ENCODE measurements around the gene ZNF20.
"Not testable (repeated sequence)": the region's sequence is repeated elsewhere in the genome, so short reads cannot be mapped to it uniquely, and the experiment has no call there.

Gene ZNF20

GRCh38 chr19:12111943-12112637 lies 28.1 kb downstream of the ZNF20 start:
- Histone ChIP-seq H3K4me1 (ENCODE audit: low read length) (no peaks in the 10 kb centered on the region), H4K20me1 (ENCODE audit: insufficient read depth, low read length) (no peaks in the 10 kb centered on the region), H3K27ac (ENCODE audit: low read length) (no peak overlapping the region), H3K79me2 (ENCODE audit: low read length) (no peaks in the 10 kb centered on the region), H3K27me3 (ENCODE audit: low read depth, low read length) (no peaks in the 10 kb centered on the region), H3K9me3 (ENCODE audit: insufficient read depth, low read length) (no peaks in the 10 kb centered on the region), H2AFZ (ENCODE audit: low read depth, low read length) (no peak overlapping the region), H3K36me3 (replicated peaks; ENCODE audit: low read depth, low read length) (peaks cover 51% of the 10 kb centered on the region), H3K4me2 (ENCODE audit: low read length) (no peak overlapping the region), H3K9ac (ENCODE audit: low read length) (no peak overlapping the region), H3K4me3 (ENCODE audit: low read length) (no peak overlapping the region)
- no peak for TF ChIP-seq EZH2phosphoT487 (IDR thresholded peaks at IDR 0.05; ENCODE audit: low read depth)
- no peak for TF ChIP-seq CTCF (IDR thresholded peaks at IDR 0.05; ENCODE audit: low read depth, low read length)

- no peak overlapping the region for H3K27ac ChIP-seq (ENCODE audit: low read length)
- TF ChIP-seq EZH2phosphoT487 (IDR thresholded peaks at IDR 0.05; ENCODE audit: low read depth) (no peak), CTCF (IDR thresholded peaks at IDR 0.05; ENCODE audit: low read depth, low read length) (no peak)
- no peak overlapping the region for H3K4me2 ChIP-seq (ENCODE audit: low read length)
- H4K20me1 ChIP-seq (ENCODE audit: insufficient read depth, low read length): no peaks in the 10 kb centered on the region
- no peak overlapping the region for H3K4me3 ChIP-seq (ENCODE audit: low read length)
- peaks cover 6% of the 10 kb centered on the region; the same call in 1 of the 2 replicates for H3K79me2 ChIP-seq (ENCODE audit: low read length)
- no peaks in the 10 kb centered on the region for H3K27me3 ChIP-seq (ENCODE audit: low read depth, low read length)
- no peak overlapping the region for H2AFZ ChIP-seq (ENCODE audit: low read depth, low read length)
- no peaks in the 10 kb centered on the region for H3K4me1 ChIP-seq (ENCODE audit: low read length)
- H3K9me3 ChIP-seq (ENCODE audit: insufficient read depth, low read length): no peaks in the 10 kb centered on the region
- H3K36me3 ChIP-seq (replicated peaks; ENCODE audit: low read depth, low read length): peaks cover 52% of the 10 kb centered on the region
- no peak overlapping the region for H3K9ac ChIP-seq (ENCODE audit: low read length)
Measured at GRCh38 chr19:12111176-12111575, 29.0 kb downstream of the ZNF20 start.

GRCh38 chr19:12103909-12104308 lies 36.2 kb downstream of the ZNF20 start:
- not testable (repeated sequence) for H3K9me3 ChIP-seq (ENCODE audit: insufficient read depth, low read length); H3K4me3 ChIP-seq (ENCODE audit: low read length); H3K27me3 ChIP-seq (ENCODE audit: low read depth, low read length); H4K20me1 ChIP-seq (ENCODE audit: insufficient read depth, low read length); H3K4me2 ChIP-seq (ENCODE audit: low read length); H3K4me1 ChIP-seq (ENCODE audit: low read length); H3K36me3 ChIP-seq (replicated peaks; ENCODE audit: low read depth, low read length); H3K9ac ChIP-seq (ENCODE audit: low read length); H3K27ac ChIP-seq (ENCODE audit: low read length); H2AFZ ChIP-seq (ENCODE audit: low read depth, low read length)
- H3K79me2 ChIP-seq (ENCODE audit: low read length): peaks cover 11% of the 10 kb centered on the region; the same call in 1 of the 2 replicates

- H4K20me1 ChIP-seq (ENCODE audit: insufficient read depth, low read length): no peaks in the 10 kb centered on the region
- H3K36me3 ChIP-seq (replicated peaks; ENCODE audit: low read depth, low read length): peaks cover 43% of the 10 kb centered on the region
- no peak overlapping the region for H3K27ac ChIP-seq (ENCODE audit: low read length)
- no peak overlapping the region for H3K4me3 ChIP-seq (ENCODE audit: low read length)
- H3K79me2 ChIP-seq (ENCODE audit: low read length): peaks cover 21% of the 10 kb centered on the region
- H3K9me3 ChIP-seq (ENCODE audit: insufficient read depth, low read length): 0 out of 2 replicates have a peak, but pooled peaks cover 3% of the 10 kb centered on the region
- TF ChIP-seq EZH2phosphoT487 (IDR thresholded peaks at IDR 0.05; ENCODE audit: low read depth): no peak
- no peak for TF ChIP-seq CTCF (IDR thresholded peaks at IDR 0.05; ENCODE audit: low read depth, low read length)
- no peak overlapping the region for H2AFZ ChIP-seq (ENCODE audit: low read depth, low read length)
- no peak overlapping the region for H3K9ac ChIP-seq (ENCODE audit: low read length)
- peaks cover 4% of the 10 kb centered on the region for H3K4me1 ChIP-seq (ENCODE audit: low read length)
- no peaks in the 10 kb centered on the region for H3K27me3 ChIP-seq (ENCODE audit: low read depth, low read length)
- no peak overlapping the region for H3K4me2 ChIP-seq (ENCODE audit: low read length)
Measured at GRCh38 chr19:12098040-12098439, 42.1 kb downstream of the ZNF20 start.
